Measurements from ENCODE around the gene ANKK1. TPM values are rescaled to one million over a fixed set of nuclear protein-coding genes. Genes with fewer than 3 reads are reported as not detected.

ANKK1 gene
- total RNA-seq, 4 donors from 2014 or later = 0.30 to 2.1 (median 1.7) TPM

DNA sequence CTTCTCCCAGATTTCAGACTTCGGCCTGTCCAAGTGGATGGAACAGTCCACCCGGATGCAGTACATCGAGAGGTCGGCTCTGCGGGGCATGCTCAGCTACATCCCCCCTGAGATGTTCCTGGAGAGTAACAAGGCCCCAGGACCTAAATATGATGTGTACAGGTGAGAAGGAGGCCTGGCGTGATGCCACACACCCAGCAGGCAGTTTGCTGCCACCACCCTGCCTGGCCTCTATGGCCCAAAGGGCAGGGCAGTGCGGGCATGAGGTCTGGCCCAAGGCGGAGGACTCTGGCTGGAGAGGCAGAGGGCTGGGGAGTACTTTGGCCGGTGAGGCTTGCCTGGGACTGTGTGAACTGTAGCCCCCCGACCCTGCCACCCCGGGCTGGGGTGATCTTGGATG lies 7.3 kb downstream of the ANKK1 start:
- no peak for DNase-seq (ENCODE audit: low spot score in 2 of 2)
- no peak overlapping the region for H3K27ac ChIP-seq
- H3K36me3 ChIP-seq = peaks cover 0 to 15% (median 0%) of the 10 kb centered on the region in 3 donors
- WGBS, 2 donors = 91 to 92% methylated on average over 8 to 11 of the region's 11 CpGs
- no peaks in the 10 kb centered on the region for H3K27me3 ChIP-seq
- no peaks in the 10 kb centered on the region for H3K4me1 ChIP-seq
- TF ChIP-seq POLR2A (IDR thresholded peaks at IDR 0.05) (no peak), EP300 (IDR thresholded peaks at IDR 0.05) (no peak)
- TF ChIP-seq, protein P1, sequence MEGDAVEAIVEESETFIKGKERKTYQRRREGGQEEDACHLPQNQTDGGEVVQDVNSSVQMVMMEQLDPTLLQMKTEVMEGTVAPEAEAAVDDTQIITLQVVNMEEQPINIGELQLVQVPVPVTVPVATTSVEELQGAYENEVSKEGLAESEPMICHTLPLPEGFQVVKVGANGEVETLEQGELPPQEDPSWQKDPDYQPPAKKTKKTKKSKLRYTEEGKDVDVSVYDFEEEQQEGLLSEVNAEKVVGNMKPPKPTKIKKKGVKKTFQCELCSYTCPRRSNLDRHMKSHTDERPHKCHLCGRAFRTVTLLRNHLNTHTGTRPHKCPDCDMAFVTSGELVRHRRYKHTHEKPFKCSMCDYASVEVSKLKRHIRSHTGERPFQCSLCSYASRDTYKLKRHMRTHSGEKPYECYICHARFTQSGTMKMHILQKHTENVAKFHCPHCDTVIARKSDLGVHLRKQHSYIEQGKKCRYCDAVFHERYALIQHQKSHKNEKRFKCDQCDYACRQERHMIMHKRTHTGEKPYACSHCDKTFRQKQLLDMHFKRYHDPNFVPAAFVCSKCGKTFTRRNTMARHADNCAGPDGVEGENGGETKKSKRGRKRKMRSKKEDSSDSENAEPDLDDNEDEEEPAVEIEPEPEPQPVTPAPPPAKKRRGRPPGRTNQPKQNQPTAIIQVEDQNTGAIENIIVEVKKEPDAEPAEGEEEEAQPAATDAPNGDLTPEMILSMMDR (IDR thresholded peaks at IDR 0.05) = no peak
- no peak overlapping the region for H3K4me3 ChIP-seq
- H3K9me3 ChIP-seq = no peaks in the 10 kb centered on the region

DNA sequence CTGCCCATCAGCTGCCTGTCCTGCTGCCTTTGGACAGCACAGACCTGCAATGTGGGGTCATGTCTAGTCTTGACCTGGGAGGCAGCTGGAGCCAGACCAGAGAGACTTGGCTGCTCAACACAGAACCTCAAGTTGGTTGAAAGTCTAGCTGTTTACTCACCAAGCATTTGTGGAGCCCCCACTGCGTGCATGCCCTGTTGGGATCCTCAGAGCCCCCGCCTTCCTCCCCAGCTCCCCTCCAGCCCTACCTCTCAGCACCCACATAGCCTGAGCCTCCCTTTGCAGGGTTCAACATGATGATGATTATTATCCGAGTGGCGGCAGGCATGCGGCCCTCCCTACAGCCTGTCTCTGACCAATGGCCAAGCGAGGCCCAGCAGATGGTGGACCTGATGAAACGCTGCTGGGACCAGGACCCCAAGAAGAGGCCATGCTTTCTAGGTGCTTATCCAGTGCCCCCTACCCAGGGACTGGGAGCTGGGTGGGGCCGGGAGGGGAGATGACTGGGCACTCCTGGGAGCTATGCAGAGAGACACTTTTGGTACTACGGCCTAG lies 8.3 kb downstream of the ANKK1 start:
- WGBS, 2 donors = 93 to 95% methylated on average over 9 of the region's 9 CpGs

DNA sequence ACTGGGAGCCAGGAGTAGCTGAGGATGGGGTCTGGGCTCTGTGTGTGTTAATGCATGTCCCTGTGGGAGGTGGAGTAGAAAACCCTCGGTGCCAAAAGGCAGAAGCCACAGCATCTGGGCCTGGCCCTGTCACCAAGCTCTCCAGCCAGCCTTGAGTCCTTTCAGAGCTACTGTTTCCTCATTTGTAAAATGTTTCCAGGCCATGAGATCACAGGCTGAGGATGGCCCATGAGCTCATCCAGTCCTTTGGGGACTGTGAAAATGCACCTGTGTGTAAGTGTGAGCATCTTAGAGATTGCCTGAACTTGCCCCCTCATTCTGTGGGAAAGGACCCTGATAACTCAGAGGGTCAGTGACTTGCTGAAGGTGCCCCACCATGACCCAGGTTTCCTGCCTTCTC lies 9.1 kb downstream of the ANKK1 start:
- no peaks in the 10 kb centered on the region for H3K27me3 ChIP-seq
- H3K4me1 ChIP-seq = no peaks in the 10 kb centered on the region
- peaks cover 0 to 17% (median 0%) of the 10 kb centered on the region in 3 donors for H3K36me3 ChIP-seq
- DNase-seq (ENCODE audit: low spot score in 2 of 2) = no peak
- no peak overlapping the region for H3K4me3 ChIP-seq
- H3K27ac ChIP-seq = no peak overlapping the region
- H3K9me3 ChIP-seq = no peaks in the 10 kb centered on the region
- WGBS, 2 donors = 47 to 57% methylated on average over 1 of the region's 1 CpG
- TF ChIP-seq EP300 (IDR thresholded peaks at IDR 0.05) = no peak
- TF ChIP-seq, protein P1 (IDR thresholded peaks at IDR 0.05) = no peak
- TF ChIP-seq POLR2A (IDR thresholded peaks at IDR 0.05) = no peak

More for the DNA sequence above, 8.3 kb downstream of the ANKK1 start:
- TF ChIP-seq EP300 (IDR thresholded peaks at IDR 0.05) (no peak), POLR2A (IDR thresholded peaks at IDR 0.05) (no peak)
- TF ChIP-seq, protein P1 (IDR thresholded peaks at IDR 0.05) = no peak
- no peak overlapping the region for H3K4me3 ChIP-seq
- peaks cover 0 to 17% (median 0%) of the 10 kb centered on the region in 3 donors for H3K36me3 ChIP-seq
- H3K4me1 ChIP-seq = no peaks in the 10 kb centered on the region
- no peak overlapping the region for H3K27ac ChIP-seq
- H3K9me3 ChIP-seq = no peaks in the 10 kb centered on the region
- no peaks in the 10 kb centered on the region for H3K27me3 ChIP-seq
- DNase-seq (ENCODE audit: low spot score in 2 of 2) = no peak

DNA sequence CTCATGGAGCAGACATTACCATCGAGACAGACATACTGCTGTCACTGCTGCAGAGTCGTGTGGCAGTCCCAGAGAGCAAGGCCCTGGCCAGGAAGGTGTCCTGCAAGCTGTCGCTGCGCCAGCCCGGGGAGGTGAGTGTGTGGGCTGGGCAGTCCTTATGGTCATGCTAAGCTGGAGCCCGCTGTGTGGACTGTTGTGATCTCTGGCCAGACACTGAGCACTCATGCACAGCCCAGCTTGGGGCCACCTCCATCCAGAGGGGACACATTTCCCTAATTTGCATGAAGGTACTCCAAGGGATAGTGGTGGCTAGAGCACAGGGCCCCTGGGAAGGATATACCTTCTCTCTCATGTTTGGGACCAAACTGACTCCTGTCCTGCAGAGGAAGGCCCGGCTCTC lies 9.6 kb downstream of the ANKK1 start:
- no peak for DNase-seq (ENCODE audit: low spot score in 2 of 2)
- Histone ChIP-seq H3K27me3 (no peaks in the 10 kb centered on the region), H3K27ac (no peak overlapping the region), H3K9me3 (no peaks in the 10 kb centered on the region), H3K36me3 (peaks cover 0 to 17% (median 0%) of the 10 kb centered on the region in 3 donors), H3K4me1 (no peaks in the 10 kb centered on the region), H3K4me3 (no peak overlapping the region)
- 74 to 85% methylated on average over 6 to 7 of the region's 7 CpGs for WGBS, 2 donors
- TF ChIP-seq, protein P1 (IDR thresholded peaks at IDR 0.05) = no peak
- no peak for TF ChIP-seq POLR2A (IDR thresholded peaks at IDR 0.05)
- TF ChIP-seq EP300 (IDR thresholded peaks at IDR 0.05) = no peak

DNA sequence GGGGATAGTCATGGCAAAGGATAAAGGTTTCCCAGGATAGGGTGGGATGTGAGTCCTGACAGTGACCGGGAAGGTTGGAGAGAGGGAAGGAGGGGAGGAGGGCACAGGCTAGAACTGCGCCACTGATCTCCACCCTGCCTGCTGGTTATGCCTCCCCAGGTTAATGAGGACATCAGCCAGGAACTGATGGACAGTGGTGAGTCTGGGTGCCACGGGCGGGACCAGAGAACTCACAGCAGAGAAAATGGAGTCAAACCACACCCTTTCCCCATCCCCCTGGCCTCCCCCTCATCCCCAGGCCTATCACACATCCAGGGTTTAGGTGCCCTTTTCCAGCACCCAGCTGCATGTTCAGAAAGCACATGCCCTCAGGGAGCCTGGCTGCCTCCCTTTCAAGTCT lies 10.2 kb downstream of the ANKK1 start:
- TF ChIP-seq EP300 (IDR thresholded peaks at IDR 0.05) = no peak
- TF ChIP-seq, protein P1 (IDR thresholded peaks at IDR 0.05) = no peak
- TF ChIP-seq POLR2A (IDR thresholded peaks at IDR 0.05) = no peak
- peaks cover 0 to 17% (median 0%) of the 10 kb centered on the region in 3 donors for H3K36me3 ChIP-seq
- WGBS, 2 donors = 87 to 95% methylated on average over 4 of the region's 4 CpGs
- no peaks in the 10 kb centered on the region for H3K27me3 ChIP-seq
- no peaks in the 10 kb centered on the region for H3K9me3 ChIP-seq
- no peak overlapping the region for H3K27ac ChIP-seq
- H3K4me3 ChIP-seq = no peak overlapping the region
- DNase-seq (ENCODE audit: low spot score in 2 of 2) = no peak
- no peaks in the 10 kb centered on the region for H3K4me1 ChIP-seq
